SJCRH30 (cell line): ENCODE results near the gene PEAK1. TPM values are rescaled to one million over a fixed set of nuclear protein-coding genes. Genes with fewer than 3 reads are reported as not detected.

ENCODE experiments used
- DNase-seq, 2 experiments: peaks; one replicate each; pipeline ENCODE4 v3.0.0-alpha.2; 2015 to 2020
- H3K27ac ChIP-seq: fragments of 250-450 bp; sonication (Bioruptor Pico); 2 replicates; pipeline ENCODE4 v1.5.1; 2020; ENCODE audit warnings: mild to moderate bottlenecking, moderate library complexity
- H3K27me3 ChIP-seq: fragments of 250-450 bp; sonication (Bioruptor Pico); 2 replicates; pipeline ENCODE4 v1.5.1; 2020; ENCODE audit warnings: mild to moderate bottlenecking, moderate library complexity
- H3K36me3 ChIP-seq: fragments of 250-450 bp; sonication (Bioruptor Pico); 2 replicates; pipeline ENCODE4 v1.5.1; 2020; ENCODE audit warnings: mild to moderate bottlenecking, moderate library complexity
- H3K4me1 ChIP-seq: fragments of 250-450 bp; sonication (Bioruptor Pico); 2 replicates; pipeline ENCODE4 v1.5.1; 2020; ENCODE audit warnings: mild to moderate bottlenecking, moderate library complexity
- H3K4me3 ChIP-seq: fragments of 250-450 bp; sonication (Bioruptor Pico); 2 replicates; pipeline ENCODE4 v1.5.1; 2020; ENCODE audit warnings: mild to moderate bottlenecking, moderate library complexity
- H3K9me3 ChIP-seq: fragments of 250-450 bp; sonication (Bioruptor Pico); replicated peaks from 2 replicates; pipeline ENCODE4 v1.5.1; 2020; ENCODE audit warnings: mild to moderate bottlenecking, moderate library complexity
- total RNA-seq: library from RNA; depleted of rRNA; stranded (reverse); fragments of >200 nt; shearing (Covaris generic); gene quantifications from 2 replicates; pipeline ENCODE4 v1.2.3, GENCODE V29; 2014

PEAK1 gene
- total RNA-seq, 1 experiment from 2014 or later: 16.1 TPM

DNA sequence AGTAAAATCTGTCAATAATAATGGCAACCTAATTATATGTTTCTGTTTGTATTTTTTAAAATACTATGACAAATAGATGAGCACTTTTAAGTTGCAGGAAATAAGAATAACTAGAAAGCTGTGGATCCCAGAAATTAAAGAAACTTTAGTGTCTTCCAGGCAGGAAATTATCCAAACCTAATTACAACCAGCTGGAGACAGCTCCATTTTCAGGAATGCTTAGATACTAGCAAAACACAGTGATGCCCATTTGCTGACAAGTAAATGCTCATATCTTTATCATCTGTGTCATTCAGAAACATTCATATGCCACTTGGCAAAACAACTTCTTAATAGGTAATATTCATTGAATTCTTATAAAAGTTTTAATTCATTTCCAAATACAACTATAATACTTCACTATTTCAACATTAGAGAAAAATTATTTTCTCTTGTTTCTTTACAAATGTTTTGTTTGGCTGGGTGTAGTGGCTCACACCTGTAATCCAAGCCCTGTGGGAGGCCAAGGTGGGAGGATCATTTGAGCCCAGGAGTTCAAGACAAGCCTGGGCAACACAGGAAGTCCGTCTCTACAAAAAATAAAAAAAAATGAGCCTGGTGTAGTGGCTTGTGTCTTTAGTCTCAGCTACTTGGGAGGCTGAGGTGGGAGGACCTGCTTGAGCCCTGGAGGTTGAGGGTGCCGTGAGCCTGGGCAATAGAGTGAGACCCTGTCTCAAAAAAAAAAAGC, 179.9 kb downstream of the PEAK1 start:
- no peak overlapping the region for H3K27ac ChIP-seq
- H3K27me3 ChIP-seq: no peaks in the 10 kb centered on the region
- no peak for DNase-seq

DNA sequence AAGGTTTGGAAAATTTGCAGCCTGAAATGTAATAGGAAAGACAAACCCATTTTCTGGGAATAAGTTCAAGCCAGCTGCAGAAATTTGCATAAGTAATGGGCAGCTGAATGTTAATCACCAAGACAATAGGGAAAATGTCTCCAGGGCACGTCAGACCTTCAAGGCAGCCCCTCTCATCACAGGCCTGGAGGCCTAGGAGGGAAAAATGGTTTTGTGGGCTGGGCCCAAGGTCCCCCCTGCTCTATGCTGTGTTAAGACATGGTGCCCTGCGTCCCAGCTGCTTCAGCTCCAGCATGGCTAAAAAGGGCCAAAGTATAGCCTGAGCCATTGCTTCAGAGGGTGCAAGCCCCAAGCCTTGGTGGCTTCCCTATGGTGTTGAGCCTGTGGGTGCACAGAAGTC, 184.3 kb downstream of the PEAK1 start:
- Histone ChIP-seq H3K27ac (no peak overlapping the region), H3K27me3 (no peaks in the 10 kb centered on the region), H3K36me3 (no peaks in the 10 kb centered on the region; the same call in 1 of the 2 replicates), H3K4me1 (no peaks in the 10 kb centered on the region), H3K9me3 (no peaks in the 10 kb centered on the region), H3K4me3 (no peak overlapping the region)
- DNase-seq: no peak

More for the DNA sequence above, 179.9 kb downstream of the PEAK1 start:
- Histone ChIP-seq H3K36me3 (no peaks in the 10 kb centered on the region; the same call in 1 of the 2 replicates), H3K9me3 (no peaks in the 10 kb centered on the region), H3K4me3 (no peak overlapping the region), H3K4me1 (no peaks in the 10 kb centered on the region)

DNA sequence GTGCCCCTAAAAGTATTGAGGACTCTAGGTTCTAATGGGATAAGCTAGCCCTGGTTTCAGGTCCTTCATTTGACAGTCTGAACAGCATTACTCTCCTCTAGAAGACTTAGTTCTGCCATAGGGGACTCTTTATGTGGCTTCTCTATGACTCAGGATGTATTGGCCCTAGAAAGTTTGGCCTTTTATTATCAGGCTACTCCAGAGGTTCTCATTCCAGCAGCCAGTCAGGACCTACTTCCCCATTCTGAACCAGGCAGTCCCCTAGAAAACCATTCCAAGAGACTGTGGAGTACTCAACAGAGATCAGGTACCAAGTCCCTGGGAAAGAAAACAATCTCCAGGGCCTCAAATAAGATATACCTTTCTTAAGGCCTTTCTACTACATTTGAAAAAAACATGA, 191.1 kb downstream of the PEAK1 start:
- H3K27me3 ChIP-seq: no peaks in the 10 kb centered on the region
- no peaks in the 10 kb centered on the region for H3K9me3 ChIP-seq
- H3K27ac ChIP-seq: no peak overlapping the region
- H3K36me3 ChIP-seq: no peaks in the 10 kb centered on the region
- H3K4me3 ChIP-seq: no peak overlapping the region
- H3K4me1 ChIP-seq: peaks cover 22% of the 10 kb centered on the region
- DNase-seq: no peak

DNA sequence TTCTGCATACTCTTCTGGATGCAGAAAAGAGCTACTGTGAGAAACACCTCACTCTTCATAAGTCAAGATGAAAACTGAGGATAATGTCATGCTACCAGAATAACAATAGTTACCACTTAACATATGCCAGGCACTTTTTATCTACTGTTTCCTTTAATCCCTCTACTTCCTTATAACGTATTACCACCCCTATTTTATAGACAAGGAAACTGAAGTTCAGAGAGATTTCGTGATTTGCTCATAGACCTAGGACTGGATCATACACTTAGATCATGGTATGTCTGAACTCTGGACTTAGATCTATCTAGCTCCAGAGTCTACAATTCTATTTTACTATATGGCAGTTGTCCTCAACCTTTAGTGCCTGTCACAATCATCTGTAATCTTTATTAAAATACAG, 193.3 kb downstream of the PEAK1 start:
- H3K4me1 ChIP-seq: peaks cover 22% of the 10 kb centered on the region

DNA sequence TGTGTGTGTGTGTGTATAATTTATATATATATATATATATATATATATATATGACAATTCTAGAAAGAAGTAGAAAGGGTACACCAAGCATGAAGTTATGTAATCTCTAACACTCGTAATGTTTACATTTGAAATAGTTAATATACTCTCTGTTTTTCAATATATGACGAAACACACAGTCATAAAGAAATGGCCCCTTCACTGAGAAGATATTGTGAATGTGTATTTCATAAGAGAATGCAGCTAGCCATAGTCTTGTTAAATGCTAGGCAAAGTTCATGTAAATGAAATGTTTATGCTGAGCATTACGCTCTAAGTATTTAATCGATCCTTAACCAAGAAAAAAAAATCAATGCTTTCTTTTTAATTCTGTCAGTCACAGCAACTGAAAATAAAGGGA, 194.3 kb downstream of the PEAK1 start:
- DNase-seq: no peak
- H3K4me3 ChIP-seq: no peak overlapping the region
- H3K27me3 ChIP-seq: no peaks in the 10 kb centered on the region
- no peaks in the 10 kb centered on the region for H3K9me3 ChIP-seq
- H3K4me1 ChIP-seq: peaks cover 22% of the 10 kb centered on the region
- no peaks in the 10 kb centered on the region for H3K36me3 ChIP-seq
- H3K27ac ChIP-seq: no peak overlapping the region

More for the DNA sequence above, 193.3 kb downstream of the PEAK1 start:
- no peak for DNase-seq
- H3K9me3 ChIP-seq: no peaks in the 10 kb centered on the region
- H3K4me3 ChIP-seq: no peak overlapping the region
- no peak overlapping the region for H3K27ac ChIP-seq
- no peaks in the 10 kb centered on the region for H3K27me3 ChIP-seq
- H3K36me3 ChIP-seq: no peaks in the 10 kb centered on the region

DNA sequence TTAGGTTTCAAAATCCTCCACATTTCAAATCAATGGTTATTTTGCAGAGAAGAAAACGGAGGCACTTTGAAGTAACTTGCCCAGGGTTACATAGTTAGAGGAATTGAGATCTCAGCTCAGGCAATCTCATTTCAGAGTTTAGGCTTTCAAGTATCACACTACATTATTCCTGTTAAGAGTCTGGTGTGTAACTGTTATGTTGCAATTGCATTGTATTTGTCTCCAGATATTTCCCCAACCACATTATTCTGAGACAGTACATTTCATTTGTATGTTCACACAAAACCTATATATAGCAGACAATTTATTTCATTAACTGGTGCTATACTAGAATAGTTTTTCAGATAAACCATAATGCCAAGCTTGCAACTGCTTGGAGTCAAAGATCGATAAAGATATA, 194.8 kb downstream of the PEAK1 start:
- Histone ChIP-seq H3K27me3 (no peaks in the 10 kb centered on the region), H3K36me3 (no peaks in the 10 kb centered on the region), H3K4me3 (no peak overlapping the region), H3K27ac (no peak overlapping the region), H3K9me3 (no peaks in the 10 kb centered on the region), H3K4me1 (peaks cover 22% of the 10 kb centered on the region)
- DNase-seq: no peak

DNA sequence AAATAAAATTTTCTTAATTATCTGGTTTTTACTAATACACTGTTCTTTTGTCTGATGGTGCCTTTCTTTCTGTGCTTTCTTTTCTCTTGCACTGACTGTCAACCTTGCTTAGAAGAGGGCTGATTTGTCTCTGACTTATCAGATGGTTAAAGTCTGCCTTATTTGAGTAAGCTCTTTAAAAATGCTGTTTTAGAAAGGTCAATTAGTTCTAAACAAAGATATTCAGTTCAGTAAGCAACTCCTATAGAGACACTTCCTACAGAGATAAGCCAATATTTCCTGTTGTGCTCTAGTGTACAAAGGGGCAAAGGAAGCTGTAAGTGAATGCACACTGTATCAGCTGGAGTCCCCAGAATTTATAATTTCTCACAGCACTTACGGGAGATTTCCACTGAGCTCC, 195.6 kb downstream of the PEAK1 start:
- Histone ChIP-seq H3K9me3 (no peaks in the 10 kb centered on the region), H3K27ac (no peak overlapping the region), H3K36me3 (no peaks in the 10 kb centered on the region), H3K27me3 (no peaks in the 10 kb centered on the region), H3K4me1 (peaks cover 22% of the 10 kb centered on the region), H3K4me3 (no peak overlapping the region)
- DNase-seq: peak in 1 of 2 experiments; percentile 17

DNA sequence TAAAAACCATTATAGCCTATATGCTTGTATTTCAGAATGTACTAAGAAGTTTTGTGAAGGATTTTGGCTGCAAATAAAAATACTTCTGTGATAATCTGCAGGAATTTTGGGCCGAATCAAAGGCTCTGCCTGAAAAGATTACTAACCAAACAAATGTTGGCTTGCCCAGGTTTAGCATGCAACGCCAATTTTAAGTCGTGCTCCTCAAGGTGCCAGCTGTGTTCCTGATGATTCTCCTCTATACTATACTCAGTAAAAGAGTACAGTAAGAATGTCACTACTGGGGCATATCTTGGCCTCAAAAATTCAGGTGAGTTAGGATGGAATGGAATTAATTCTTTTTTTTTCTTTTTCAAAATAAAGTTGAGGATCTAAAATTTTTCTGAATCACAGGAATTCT, 198.2 kb downstream of the PEAK1 start:
- H3K4me1 ChIP-seq: peaks cover 22% of the 10 kb centered on the region

DNA sequence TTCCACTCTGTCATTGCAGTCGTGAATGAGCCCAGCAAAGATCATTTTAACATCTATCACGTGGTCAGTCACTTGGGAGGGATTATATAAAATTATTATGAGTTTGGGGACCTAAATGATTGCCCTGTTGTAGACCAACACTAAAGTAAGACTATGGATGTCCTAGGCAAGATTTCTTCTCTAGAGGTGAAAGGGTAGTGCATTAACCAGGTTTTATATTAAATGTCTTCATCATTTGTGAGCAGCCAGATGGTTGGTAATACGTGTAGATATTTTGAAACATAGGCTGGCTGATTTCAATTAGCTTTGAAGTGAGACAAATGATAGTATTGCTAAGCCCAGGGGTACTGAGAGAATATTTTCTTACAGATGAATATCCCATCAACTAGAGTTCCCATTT, 198.7 kb downstream of the PEAK1 start:
- H3K4me1 ChIP-seq: peaks cover 16% of the 10 kb centered on the region
- H3K9me3 ChIP-seq: no peaks in the 10 kb centered on the region
- H3K4me3 ChIP-seq: no peak overlapping the region
- no peak for DNase-seq
- no peak overlapping the region for H3K27ac ChIP-seq
- no peaks in the 10 kb centered on the region for H3K36me3 ChIP-seq
- no peaks in the 10 kb centered on the region for H3K27me3 ChIP-seq

More for the DNA sequence above, 198.2 kb downstream of the PEAK1 start:
- Histone ChIP-seq H3K4me3 (no peak overlapping the region), H3K27ac (no peak overlapping the region), H3K36me3 (no peaks in the 10 kb centered on the region), H3K9me3 (no peaks in the 10 kb centered on the region), H3K27me3 (no peaks in the 10 kb centered on the region)
- no peak for DNase-seq

DNA sequence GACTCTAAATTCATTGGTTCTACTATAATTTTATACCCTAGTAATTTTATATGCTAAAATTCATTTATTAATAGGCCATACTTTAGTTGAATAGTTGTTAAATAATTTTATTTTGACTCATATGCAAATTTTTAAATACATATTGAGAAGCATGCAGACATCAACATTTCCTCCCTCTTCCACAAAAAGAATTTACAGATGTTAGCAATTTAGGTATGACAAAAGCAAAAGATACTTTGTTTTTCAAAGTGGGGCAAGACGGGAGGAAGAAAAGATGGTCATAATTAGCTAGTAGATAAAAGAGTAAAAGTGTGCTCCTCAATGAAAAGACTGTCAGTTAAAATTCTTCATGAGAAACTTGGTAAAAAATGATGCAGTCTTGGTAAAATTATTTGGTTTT, 200.1 kb downstream of the PEAK1 start:
- Histone ChIP-seq H3K4me1 (peaks cover 9% of the 10 kb centered on the region), H3K36me3 (no peaks in the 10 kb centered on the region), H3K27me3 (no peaks in the 10 kb centered on the region), H3K4me3 (no peak overlapping the region), H3K9me3 (no peaks in the 10 kb centered on the region), H3K27ac (no peak overlapping the region)
- DNase-seq: no peak

DNA sequence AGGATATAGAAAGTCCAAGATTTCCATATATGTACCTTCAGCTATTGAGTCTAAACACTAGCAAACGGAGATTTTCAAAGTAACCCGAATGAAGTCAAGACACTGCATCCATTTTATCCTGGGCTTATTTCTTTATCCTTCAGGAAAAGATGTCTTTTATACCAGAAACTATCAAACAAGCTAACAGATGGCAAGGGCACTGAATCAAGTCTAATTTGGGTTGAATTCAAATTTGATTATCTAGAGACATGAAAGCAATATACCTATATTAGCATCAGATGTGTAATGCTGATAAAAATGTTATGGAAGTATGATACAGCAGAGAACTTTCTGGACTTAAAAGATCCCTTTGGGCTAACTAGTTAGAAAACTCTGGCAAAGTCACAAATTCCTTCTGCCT, 210.7 kb downstream of the PEAK1 start:
- peaks cover 5% of the 10 kb centered on the region; the same call in 1 of the 2 replicates for H3K9me3 ChIP-seq
- no peak overlapping the region for H3K4me3 ChIP-seq
- DNase-seq: no peak
- no peak overlapping the region for H3K27ac ChIP-seq
- no peaks in the 10 kb centered on the region for H3K27me3 ChIP-seq
- H3K4me1 ChIP-seq: no peaks in the 10 kb centered on the region
- H3K36me3 ChIP-seq: no peaks in the 10 kb centered on the region

DNA sequence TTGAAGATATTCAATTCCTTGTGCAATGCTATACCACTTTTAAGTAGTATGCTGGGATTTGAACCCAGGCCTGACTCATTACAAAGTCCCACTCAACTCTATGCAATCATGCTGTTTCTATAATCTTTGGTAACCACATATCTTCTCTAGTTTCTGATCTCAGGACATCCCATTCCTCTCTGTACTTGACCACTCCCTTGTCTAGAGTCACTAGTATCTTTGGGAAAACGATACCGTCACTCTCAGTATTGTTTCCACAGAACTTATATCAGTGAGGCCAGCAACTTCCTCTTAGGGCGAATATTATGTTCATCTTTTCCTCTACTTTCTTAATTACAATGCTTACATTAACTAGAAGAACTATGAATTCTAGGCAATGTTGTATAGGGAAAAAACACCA, 211.7 kb downstream of the PEAK1 start:
- no peak for DNase-seq
- no peaks in the 10 kb centered on the region for H3K36me3 ChIP-seq
- no peaks in the 10 kb centered on the region for H3K4me1 ChIP-seq
- H3K27ac ChIP-seq: no peak overlapping the region
- no peak overlapping the region for H3K4me3 ChIP-seq
- peaks cover 5% of the 10 kb centered on the region; the same call in 1 of the 2 replicates for H3K9me3 ChIP-seq
- no peaks in the 10 kb centered on the region for H3K27me3 ChIP-seq

DNA sequence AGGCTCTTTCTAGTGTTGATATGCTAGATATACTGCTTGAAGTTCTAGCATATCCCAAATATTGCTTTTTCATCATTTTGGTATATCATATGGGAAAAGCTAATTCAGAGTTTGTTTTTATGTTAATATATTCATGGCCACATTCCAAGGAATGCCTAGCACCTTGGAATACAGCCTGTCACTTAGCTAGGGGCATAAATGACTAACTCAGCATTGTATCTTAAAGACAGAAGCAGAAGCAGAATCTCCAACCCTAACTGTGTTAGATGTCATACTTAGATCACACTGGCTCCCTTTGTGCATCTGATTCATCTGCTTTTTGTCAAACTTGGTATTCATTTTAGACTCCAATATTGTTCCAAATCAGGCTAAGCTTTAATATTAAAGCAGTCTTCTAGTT, 218.2 kb downstream of the PEAK1 start:
- H3K9me3 ChIP-seq: no peaks in the 10 kb centered on the region
- H3K36me3 ChIP-seq: no peaks in the 10 kb centered on the region
- no peak for DNase-seq
- H3K4me1 ChIP-seq: no peaks in the 10 kb centered on the region
- no peak overlapping the region for H3K4me3 ChIP-seq
- H3K27me3 ChIP-seq: no peaks in the 10 kb centered on the region
- H3K27ac ChIP-seq: no peak overlapping the region

DNA sequence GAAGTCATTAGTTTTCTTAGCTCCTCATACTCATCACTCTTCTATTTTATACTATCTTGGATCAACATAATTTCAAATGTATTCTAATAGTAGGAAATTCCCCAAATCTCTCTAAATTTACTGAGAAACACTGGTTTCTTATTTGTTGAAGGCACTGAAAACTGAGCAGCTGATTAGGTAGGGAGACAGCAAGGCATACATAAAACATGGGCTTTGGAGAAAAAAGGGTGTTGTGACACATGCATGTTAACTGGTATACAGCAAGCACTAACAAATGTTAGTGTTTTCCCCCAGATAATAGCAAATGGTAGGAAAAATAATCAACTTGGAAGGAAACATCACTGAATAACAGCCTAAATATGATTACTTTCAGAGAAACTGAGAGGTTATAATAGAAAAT, 223.5 kb downstream of the PEAK1 start:
- Histone ChIP-seq H3K27ac (no peak overlapping the region), H3K4me3 (no peak overlapping the region), H3K36me3 (no peaks in the 10 kb centered on the region), H3K27me3 (no peaks in the 10 kb centered on the region), H3K4me1 (no peaks in the 10 kb centered on the region), H3K9me3 (no peaks in the 10 kb centered on the region)
- no peak for DNase-seq

DNA sequence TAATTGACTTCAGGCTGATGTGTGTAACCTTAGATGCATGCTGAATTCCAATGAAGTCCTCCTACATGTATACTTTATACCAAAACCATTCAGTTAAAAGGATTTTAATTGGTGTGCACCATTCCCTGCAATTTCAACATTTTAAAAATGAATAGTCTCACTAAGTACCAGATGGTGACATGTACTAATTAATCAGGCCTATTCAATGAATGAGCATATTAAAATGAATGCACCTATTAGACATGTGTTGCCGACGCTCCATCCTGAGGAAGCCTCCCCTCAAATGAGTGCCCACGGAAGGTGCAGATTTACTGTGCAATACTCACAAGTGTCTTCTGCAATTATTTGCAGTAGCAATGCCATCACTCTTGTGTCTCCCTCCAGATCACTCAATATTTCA, 224.3 kb downstream of the PEAK1 start:
- no peaks in the 10 kb centered on the region for H3K4me1 ChIP-seq
- no peaks in the 10 kb centered on the region for H3K9me3 ChIP-seq
- no peak for DNase-seq
- H3K36me3 ChIP-seq: no peaks in the 10 kb centered on the region
- H3K27ac ChIP-seq: no peak overlapping the region
- no peak overlapping the region for H3K4me3 ChIP-seq
- no peaks in the 10 kb centered on the region for H3K27me3 ChIP-seq

DNA sequence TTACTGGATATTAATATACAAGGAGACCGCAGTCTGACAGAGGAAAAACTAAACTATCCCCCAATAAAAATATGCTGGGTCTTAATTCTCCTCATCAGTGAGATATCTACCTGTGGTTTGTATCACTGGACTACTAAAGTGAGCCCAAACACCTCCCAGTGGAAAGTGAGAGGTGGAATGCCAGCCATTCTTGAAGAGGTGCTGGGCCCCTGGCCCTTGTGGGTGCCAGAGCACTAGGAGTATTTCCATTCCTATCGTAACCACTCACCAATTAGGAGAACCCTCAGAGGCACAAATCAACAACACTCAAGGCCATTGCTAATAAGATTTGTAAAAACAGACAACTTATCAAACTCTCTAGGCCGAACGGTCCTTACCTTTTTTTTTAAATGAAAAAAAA, 227.5 kb downstream of the PEAK1 start:
- no peak for DNase-seq
- H3K27ac ChIP-seq: no peak overlapping the region
- H3K4me3 ChIP-seq: no peak overlapping the region
- no peaks in the 10 kb centered on the region for H3K36me3 ChIP-seq
- no peaks in the 10 kb centered on the region for H3K27me3 ChIP-seq
- no peaks in the 10 kb centered on the region for H3K9me3 ChIP-seq
- peaks cover 5% of the 10 kb centered on the region; the same call in 1 of the 2 replicates for H3K4me1 ChIP-seq
